CD14-positive monocyte (primary cell): ENCODE results near the gene LEAP2. TPM values are rescaled to one million over a fixed set of nuclear protein-coding genes. Genes with fewer than 3 reads are reported as not detected.

ENCODE experiments used
- DNase-seq, 3 donors: peaks; one replicate each; pipeline ENCODE4 v3.0.0-alpha.2; 2011 to 2022
- H2AFZ ChIP-seq: 2 replicates; pipeline ENCODE4 v1.6.0; 2012; ENCODE audit warnings: mild to moderate bottlenecking, low read depth, low read length, inconsistent platforms; ENCODE audit not compliant: insufficient read depth, poor library complexity, severe bottlenecking
- H3K27ac ChIP-seq, 2 donors: 1 replicate in 1 of 2; 2 replicates in 1 of 2; pipeline ENCODE4 v1.5.1; 2012 to 2013; ENCODE audit warnings: low read length in 2 of 2, control low read depth in 1 of 2, inconsistent platforms in 1 of 2, low read depth in 1 of 2, mild to moderate bottlenecking in 1 of 2
- H3K27me3 ChIP-seq, 2 donors: one replicate each; pipeline versions ENCODE4 v1.6.0 to v1.6.1; 2011 to 2013; ENCODE audit warnings: low read length in 2 of 2; ENCODE audit not compliant: control insufficient read depth in 2 of 2, insufficient read depth in 2 of 2
- H3K36me3 ChIP-seq, 2 donors: replicated peaks in 1 of 2; 1 replicate in 1 of 2; 2 replicates in 1 of 2; pipeline versions ENCODE4 v1.5.1 to v1.6.1; 2012 to 2013; ENCODE audit warnings: low read length in 2 of 2, control low read depth in 1 of 2, inconsistent platforms in 1 of 2, mild to moderate bottlenecking in 1 of 2; ENCODE audit not compliant: insufficient read depth in 2 of 2, control insufficient read depth in 1 of 2
- H3K4me1 ChIP-seq, 2 donors: 1 replicate in 1 of 2; 2 replicates in 1 of 2; pipeline versions ENCODE4 v1.5.1 to v1.6.1; 2012 to 2013; ENCODE audit warnings: low read length in 2 of 2, control low read depth in 1 of 2, inconsistent platforms in 1 of 2, mild to moderate bottlenecking in 1 of 2, moderate library complexity in 1 of 2; ENCODE audit not compliant: insufficient read depth in 2 of 2, control insufficient read depth in 1 of 2
- H3K4me2 ChIP-seq: replicated peaks from 2 replicates; pipeline ENCODE3; 2012; ENCODE audit warnings: low read length, moderate library complexity, mild to moderate bottlenecking; ENCODE audit not compliant: poor library complexity, severe bottlenecking; ENCODE audit errors: extremely low read depth
- H3K4me3 ChIP-seq, 3 experiments: fragments of 200-600 bp in 1 of 3; sonication (generic) in 1 of 3; replicated peaks in 1 of 3; 1 replicate in 2 of 3; 2 replicates in 1 of 3; pipeline ENCODE4 v1.5.1; 2011 to 2013; ENCODE audit warnings: low read length in 3 of 3, mild to moderate bottlenecking in 3 of 3, control low read depth in 2 of 3, low read depth in 2 of 3, inconsistent platforms in 1 of 3, moderate library complexity in 1 of 3
- H3K79me2 ChIP-seq: 2 replicates; pipeline ENCODE4 v1.6.0; 2012; ENCODE audit warnings: mild to moderate bottlenecking, control low read depth, inconsistent platforms, low read length, moderate library complexity; ENCODE audit not compliant: insufficient read depth
- H3K9ac ChIP-seq: 2 replicates; pipeline ENCODE4 v1.6.0; 2017; ENCODE audit warnings: low read length, mild to moderate bottlenecking; ENCODE audit not compliant: insufficient read depth, poor library complexity, severe bottlenecking
- H3K9me3 ChIP-seq, 2 donors: replicated peaks in 1 of 2; 1 replicate in 1 of 2; 2 replicates in 1 of 2; pipeline versions ENCODE4 v1.5.1 to v1.6.1; 2012 to 2013; ENCODE audit warnings: low read length in 2 of 2, control low read depth in 1 of 2; ENCODE audit not compliant: control insufficient read depth in 1 of 2, insufficient read depth in 1 of 2
- H4K20me1 ChIP-seq: 2 replicates; pipeline ENCODE4 v1.6.0; 2012; ENCODE audit warnings: mild to moderate bottlenecking, low read length, control low read depth, moderate library complexity; ENCODE audit not compliant: insufficient read depth
- H3K27ac Mint-ChIP-seq, 7 donors: one replicate each; pipeline ENCODE4 v1.8.0; 2020; ENCODE audit warnings: mild to moderate bottlenecking in 7 of 7, mixed read lengths in 7 of 7, moderate library complexity in 6 of 7, inconsistent platforms in 2 of 7
- H3K27me3 Mint-ChIP-seq, 3 donors: one replicate each; pipeline ENCODE4 v1.8.0; 2021 to 2022; ENCODE audit warnings: low read depth in 3 of 3, mild to moderate bottlenecking in 3 of 3, mixed read lengths in 3 of 3, moderate library complexity in 3 of 3, inconsistent platforms in 1 of 3
- H3K36me3 Mint-ChIP-seq, 2 donors: one replicate each; pipeline ENCODE4 v1.8.0; 2020; ENCODE audit warnings: mixed read lengths in 2 of 2, inconsistent platforms in 1 of 2, mild to moderate bottlenecking in 1 of 2
- H3K4me1 Mint-ChIP-seq: one replicate; pipeline ENCODE4 v1.8.0; 2020; ENCODE audit warnings: mild to moderate bottlenecking, mixed read lengths
- H3K4me3 Mint-ChIP-seq, 2 donors: one replicate each; pipeline ENCODE4 v1.8.0; 2020; ENCODE audit warnings: mild to moderate bottlenecking in 2 of 2, mixed read lengths in 2 of 2, moderate library complexity in 1 of 2
- H3K9me3 Mint-ChIP-seq, 7 donors: one replicate each; pipeline ENCODE4 v1.8.0; 2020 to 2022; ENCODE audit warnings: mixed read lengths in 7 of 7, mild to moderate bottlenecking in 6 of 7, moderate library complexity in 6 of 7, inconsistent platforms in 2 of 7
- WGBS: methylation state at CpG from one replicate; pipeline ENCODE4 v1.1.5; 2013; ENCODE audit warnings: missing lambda C conversion rate; ENCODE audit not compliant: insufficient coverage; 5-methylcytosine and 5-hydroxymethylcytosine counted together
- intact Hi-C, 2 donors: fragments of 100-400 bp; cut with micrococcal nuclease; formaldehyde crosslinking; loops; one replicate each; pipeline versions ENCODE4 v1.15.0 to v1.15.1; 2023
- polyA plus RNA-seq, 3 donors: library from polyadenylated mRNA; depleted of rRNA in 1 of 3; unstranded in 2 of 3; stranded (reverse) in 1 of 3; fragments of 300-500 nt in 2 of 3; fragments of >200 nt in 1 of 3; fragmentation: Illumina TruSeq in 2 of 3; gene quantifications; 1 replicate in 2 of 3; 2 replicates in 1 of 3; pipeline ENCODE4 v1.2.3, GENCODE V29; 2012 to 2021
- TF ChIP-seq, protein P1 (sequence below): fragments of 200-600 bp; IDR thresholded peaks from one replicate; pipeline ENCODE4 v1.8.0; 2022; ENCODE audit warnings: antibody characterized with exemption, mild to moderate bottlenecking

The LEAP2 gene
- polyA plus RNA-seq, 3 donors = 0.59 to 2.3 (median 0.88) TPM

- intact Hi-C loops = no loop called here
- H3K27me3 ChIP-seq = no peaks in the 10 kb centered on the region
- peaks cover 5% of the 10 kb centered on the region for H3K4me1 Mint-ChIP-seq
- H3K9me3 ChIP-seq = no peaks in the 10 kb centered on the region
- WGBS = 100% methylated on average over 1 of the region's 2 CpGs
- H3K4me1 ChIP-seq = no peaks in the 10 kb centered on the region
- peak overlapping the region in 1 of 7 donors; percentile 16 for H3K27ac Mint-ChIP-seq
- H3K9me3 Mint-ChIP-seq = no peaks in the 10 kb centered on the region
- H3K4me3 Mint-ChIP-seq = no peak overlapping the region
- H3K4me2 ChIP-seq = no peak overlapping the region
- no peaks in the 10 kb centered on the region for H3K27me3 Mint-ChIP-seq
- no peaks in the 10 kb centered on the region for H3K79me2 ChIP-seq
- H3K4me3 ChIP-seq = no peak overlapping the region
- TF ChIP-seq, protein P1, sequence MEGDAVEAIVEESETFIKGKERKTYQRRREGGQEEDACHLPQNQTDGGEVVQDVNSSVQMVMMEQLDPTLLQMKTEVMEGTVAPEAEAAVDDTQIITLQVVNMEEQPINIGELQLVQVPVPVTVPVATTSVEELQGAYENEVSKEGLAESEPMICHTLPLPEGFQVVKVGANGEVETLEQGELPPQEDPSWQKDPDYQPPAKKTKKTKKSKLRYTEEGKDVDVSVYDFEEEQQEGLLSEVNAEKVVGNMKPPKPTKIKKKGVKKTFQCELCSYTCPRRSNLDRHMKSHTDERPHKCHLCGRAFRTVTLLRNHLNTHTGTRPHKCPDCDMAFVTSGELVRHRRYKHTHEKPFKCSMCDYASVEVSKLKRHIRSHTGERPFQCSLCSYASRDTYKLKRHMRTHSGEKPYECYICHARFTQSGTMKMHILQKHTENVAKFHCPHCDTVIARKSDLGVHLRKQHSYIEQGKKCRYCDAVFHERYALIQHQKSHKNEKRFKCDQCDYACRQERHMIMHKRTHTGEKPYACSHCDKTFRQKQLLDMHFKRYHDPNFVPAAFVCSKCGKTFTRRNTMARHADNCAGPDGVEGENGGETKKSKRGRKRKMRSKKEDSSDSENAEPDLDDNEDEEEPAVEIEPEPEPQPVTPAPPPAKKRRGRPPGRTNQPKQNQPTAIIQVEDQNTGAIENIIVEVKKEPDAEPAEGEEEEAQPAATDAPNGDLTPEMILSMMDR = no peak
- peaks cover 52% of the 10 kb centered on the region for H4K20me1 ChIP-seq
- H3K9ac ChIP-seq = no peak overlapping the region
- H3K27ac ChIP-seq = no peak overlapping the region
- no peak overlapping the region for H2AFZ ChIP-seq
- DNase-seq = no peak
- peaks cover 44 to 57% of the 10 kb centered on the region in 2 donors for H3K36me3 ChIP-seq
- peaks cover 52 to 59% of the 10 kb centered on the region in 2 donors for H3K36me3 Mint-ChIP-seq
Observed at GRCh38 chr5:132907161-132907560, 33.7 kb downstream of the LEAP2 start.

GRCh38 chr5:132909702-132910101 is 36.2 kb downstream of the LEAP2 start:
- H3K27me3 Mint-ChIP-seq = no peaks in the 10 kb centered on the region
- H3K27ac ChIP-seq = no peak overlapping the region
- H3K4me1 Mint-ChIP-seq = peaks cover 5% of the 10 kb centered on the region
- peaks cover 40 to 52% of the 10 kb centered on the region in 2 donors for H3K36me3 ChIP-seq
- H3K36me3 Mint-ChIP-seq = peaks cover 45 to 59% of the 10 kb centered on the region in 2 donors
- TF ChIP-seq, protein P1 = no peak
- no peak overlapping the region for H3K4me3 Mint-ChIP-seq
- no peak overlapping the region for H3K4me3 ChIP-seq
- H3K9me3 Mint-ChIP-seq = no peaks in the 10 kb centered on the region
- H2AFZ ChIP-seq = no peak overlapping the region
- peaks cover 56% of the 10 kb centered on the region for H4K20me1 ChIP-seq
- DNase-seq = no peak
- no peaks in the 10 kb centered on the region for H3K9me3 ChIP-seq
- no CpG with 5 or more reads among the region's 1 CpG for WGBS
- H3K9ac ChIP-seq = no peak overlapping the region
- H3K79me2 ChIP-seq = no peaks in the 10 kb centered on the region
- H3K27me3 ChIP-seq = no peaks in the 10 kb centered on the region
- H3K4me2 ChIP-seq = no peak overlapping the region
- H3K4me1 ChIP-seq = no peaks in the 10 kb centered on the region
- intact Hi-C loops = loop anchor here in 1 of 2 donors (10.0 kb wide), 1 partner anchor 55 kb away; the partner anchor contains the start of gene AFF4
- no peak overlapping the region for H3K27ac Mint-ChIP-seq
